ENCODE data around the gene CPT1C. TPM values are rescaled to one million over a fixed set of nuclear protein-coding genes. Genes with fewer than 3 reads are reported as not detected.

The CPT1C gene
- total RNA-seq, 4 donors from 2014 or later = 0.38 to 2.6 (median 0.85) TPM; not detected in 1

- TF ChIP-seq, protein P1, sequence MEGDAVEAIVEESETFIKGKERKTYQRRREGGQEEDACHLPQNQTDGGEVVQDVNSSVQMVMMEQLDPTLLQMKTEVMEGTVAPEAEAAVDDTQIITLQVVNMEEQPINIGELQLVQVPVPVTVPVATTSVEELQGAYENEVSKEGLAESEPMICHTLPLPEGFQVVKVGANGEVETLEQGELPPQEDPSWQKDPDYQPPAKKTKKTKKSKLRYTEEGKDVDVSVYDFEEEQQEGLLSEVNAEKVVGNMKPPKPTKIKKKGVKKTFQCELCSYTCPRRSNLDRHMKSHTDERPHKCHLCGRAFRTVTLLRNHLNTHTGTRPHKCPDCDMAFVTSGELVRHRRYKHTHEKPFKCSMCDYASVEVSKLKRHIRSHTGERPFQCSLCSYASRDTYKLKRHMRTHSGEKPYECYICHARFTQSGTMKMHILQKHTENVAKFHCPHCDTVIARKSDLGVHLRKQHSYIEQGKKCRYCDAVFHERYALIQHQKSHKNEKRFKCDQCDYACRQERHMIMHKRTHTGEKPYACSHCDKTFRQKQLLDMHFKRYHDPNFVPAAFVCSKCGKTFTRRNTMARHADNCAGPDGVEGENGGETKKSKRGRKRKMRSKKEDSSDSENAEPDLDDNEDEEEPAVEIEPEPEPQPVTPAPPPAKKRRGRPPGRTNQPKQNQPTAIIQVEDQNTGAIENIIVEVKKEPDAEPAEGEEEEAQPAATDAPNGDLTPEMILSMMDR (IDR thresholded peaks at IDR 0.05; ENCODE audit: low read depth) = no peak
Measured at GRCh38 chr19:49656456-49657109, 34.3 kb upstream of the CPT1C start.

DNA sequence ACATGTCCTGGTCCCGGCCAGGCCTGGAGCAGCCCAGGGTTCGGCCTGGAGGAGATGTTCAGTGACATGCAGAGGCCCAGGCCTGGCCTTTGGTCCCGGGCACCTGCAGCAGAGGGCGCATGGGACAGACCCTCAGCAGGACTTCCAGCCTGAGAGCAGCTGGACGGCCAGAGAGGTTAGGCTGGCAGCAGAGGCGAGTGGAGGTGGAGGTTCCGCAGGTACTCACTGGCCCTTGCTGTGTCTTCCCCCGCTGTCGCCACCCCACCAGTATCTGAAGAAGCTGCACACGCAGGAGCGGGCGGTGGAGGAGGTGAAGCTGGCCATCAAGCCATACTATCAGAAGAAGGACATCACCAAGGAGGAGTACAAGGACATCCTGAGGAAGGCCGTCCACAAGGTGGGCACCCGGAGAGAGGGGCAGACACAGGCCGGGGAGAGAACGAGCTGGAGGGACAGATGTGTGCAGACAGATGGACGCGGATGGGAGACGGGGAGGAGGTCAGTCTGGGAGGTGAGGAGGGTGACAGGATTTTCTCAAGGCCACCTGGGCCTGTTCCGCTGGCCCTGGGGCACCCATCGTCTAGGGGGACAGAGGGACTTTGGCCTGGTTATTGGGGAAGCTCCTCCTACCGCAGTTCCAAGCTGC, 33.3 kb upstream of the CPT1C start:
- TF ChIP-seq, protein P1 (IDR thresholded peaks at IDR 0.05; ENCODE audit: low read depth) = no peak

DNA sequence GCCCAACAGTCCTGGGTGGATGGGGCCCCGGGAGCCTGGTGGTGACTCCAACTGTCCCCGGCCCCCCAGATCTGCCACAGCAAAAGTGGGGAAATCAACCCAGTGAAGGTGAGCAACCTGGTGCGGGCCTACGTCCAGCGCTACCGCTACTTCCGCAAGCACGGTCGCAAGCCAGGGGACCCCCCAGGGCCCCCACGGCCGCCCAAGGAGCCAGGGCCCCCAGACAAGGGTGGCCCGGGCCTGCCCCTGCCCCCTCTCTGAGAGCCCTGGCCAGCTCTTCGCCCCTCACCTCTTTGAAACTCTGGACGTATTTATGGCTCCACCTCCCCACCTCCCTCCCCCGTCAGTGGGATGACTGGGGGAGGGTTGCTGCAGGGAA, 32.8 kb upstream of the CPT1C start:
- TF ChIP-seq, protein P1 (IDR thresholded peaks at IDR 0.05; ENCODE audit: low read depth) = no peak

DNA sequence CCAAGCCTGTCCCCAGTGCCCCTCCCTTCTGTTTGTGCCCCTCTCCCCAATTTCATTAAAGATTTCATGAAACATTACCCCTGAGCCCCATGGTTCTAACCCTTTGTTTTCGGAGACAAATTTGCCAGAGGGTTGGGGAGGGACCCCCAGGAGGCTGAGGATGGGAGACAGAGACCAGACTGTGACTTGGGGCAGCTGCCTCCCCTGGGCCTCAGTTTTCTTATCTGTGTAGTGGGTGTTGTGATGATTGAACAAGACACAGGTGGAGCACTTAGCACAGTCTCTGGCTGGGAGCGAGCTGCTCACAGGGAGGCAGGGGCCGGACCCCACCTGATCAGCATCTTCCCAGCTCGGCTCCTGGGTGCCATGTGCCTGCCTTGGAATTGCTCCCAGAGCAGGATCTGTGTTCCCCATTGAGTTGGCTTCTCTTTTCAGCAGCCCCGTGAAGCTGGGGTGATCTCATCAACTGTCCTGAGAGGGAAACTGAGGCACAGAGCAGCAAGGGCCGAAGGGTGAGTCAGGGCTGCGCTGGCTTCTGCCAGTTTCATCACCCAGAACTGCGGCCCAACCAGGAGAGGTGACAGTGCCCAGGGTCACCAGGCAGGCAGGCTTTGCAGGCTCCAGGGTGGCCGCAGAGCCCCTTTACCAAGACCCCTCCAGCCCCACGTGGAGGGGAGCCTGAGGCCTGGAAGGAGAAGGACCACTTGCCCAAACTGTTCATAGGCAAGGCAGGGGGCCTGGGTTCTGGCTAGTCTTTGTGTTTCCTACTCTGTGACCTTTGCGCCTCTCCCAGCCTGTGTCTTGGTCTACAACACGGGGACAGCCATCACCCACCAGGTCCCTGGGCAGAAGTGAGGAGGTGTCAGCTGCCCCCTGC, 32.1 kb upstream of the CPT1C start:
- TF ChIP-seq, protein P1 (IDR thresholded peaks at IDR 0.05; ENCODE audit: low read depth) = no peak

DNA sequence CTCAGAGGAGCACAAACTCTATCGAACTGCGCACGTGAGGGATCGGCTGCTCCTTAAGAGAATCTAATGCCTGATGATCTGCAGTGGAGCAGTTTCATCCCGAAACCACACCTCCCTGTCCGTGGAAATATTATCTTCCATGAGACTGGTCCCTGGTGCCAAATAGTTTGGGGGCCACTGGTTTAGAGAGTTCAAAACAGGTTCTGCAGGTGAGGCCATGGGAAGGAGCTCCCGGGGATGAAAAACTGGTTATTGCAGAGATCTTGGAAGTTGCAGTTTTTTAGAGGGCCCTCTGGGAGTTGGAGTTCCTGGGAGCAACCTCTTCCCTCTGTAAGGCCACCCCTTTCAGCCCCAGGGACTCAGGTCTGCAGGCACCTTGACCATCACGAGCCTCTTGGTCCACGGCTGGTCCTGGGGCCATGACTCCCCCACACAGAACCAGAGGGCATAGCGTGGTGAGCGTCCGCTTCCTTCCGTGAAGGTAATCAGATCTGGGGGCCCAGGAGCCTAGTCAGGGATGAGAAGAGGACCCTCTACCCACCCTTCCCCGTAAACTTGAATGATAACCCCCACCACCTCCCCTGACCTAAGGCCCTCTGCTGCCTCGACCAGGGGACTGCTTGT, 30.5 kb upstream of the CPT1C start:
- TF ChIP-seq, protein P1 (IDR thresholded peaks at IDR 0.05; ENCODE audit: low read depth) = no peak

- TF ChIP-seq, protein P1 (IDR thresholded peaks at IDR 0.05; ENCODE audit: low read depth) = no peak
Measured at GRCh38 chr19:49662011-49662410, 28.9 kb upstream of the CPT1C start.
